Stimulated activated naive CD8-positive, alpha-beta T cell treated with anti-CD3 and anti-CD28 coated beads, Interleukin-15, amount 100 ng/mL, for 72 hours (primary cell): Measurements from ENCODE around the gene MPND.
"Not testable (repeated sequence)": the region's sequence is repeated elsewhere in the genome, so short reads cannot be mapped to it uniquely, and the experiment has no call there.

ENCODE experiments used
- ATAC-seq: fragments of 150-1000 bp; cut with Tn5 transposase; 2 replicates; pipeline ENCODE4 v1.10.0; 2021; ENCODE audit warnings: mild to moderate bottlenecking, moderate library complexity
- DNase-seq, 2 donors: peaks; one replicate each; pipeline ENCODE4 v3.0.0; 2021 to 2022
- H3K27ac Mint-ChIP-seq, 2 donors: one replicate each; pipeline ENCODE4 v1.8.0; 2022; ENCODE audit warnings: mild to moderate bottlenecking in 2 of 2, mixed read lengths in 2 of 2, moderate library complexity in 2 of 2
- H3K27me3 Mint-ChIP-seq: one replicate; pipeline ENCODE4 v1.8.0; 2022; ENCODE audit warnings: mixed read lengths
- H3K4me1 Mint-ChIP-seq: one replicate; pipeline ENCODE4 v1.8.0; 2022; ENCODE audit warnings: mild to moderate bottlenecking, mixed read lengths
- H3K4me3 Mint-ChIP-seq, 2 donors: one replicate each; pipeline ENCODE4 v1.8.0; 2022; ENCODE audit warnings: mild to moderate bottlenecking in 2 of 2, mixed read lengths in 2 of 2, moderate library complexity in 1 of 2
- H3K9me3 Mint-ChIP-seq, 2 donors: one replicate each; pipeline ENCODE4 v1.8.0; 2022; ENCODE audit warnings: mixed read lengths in 2 of 2

MPND gene

DNA sequence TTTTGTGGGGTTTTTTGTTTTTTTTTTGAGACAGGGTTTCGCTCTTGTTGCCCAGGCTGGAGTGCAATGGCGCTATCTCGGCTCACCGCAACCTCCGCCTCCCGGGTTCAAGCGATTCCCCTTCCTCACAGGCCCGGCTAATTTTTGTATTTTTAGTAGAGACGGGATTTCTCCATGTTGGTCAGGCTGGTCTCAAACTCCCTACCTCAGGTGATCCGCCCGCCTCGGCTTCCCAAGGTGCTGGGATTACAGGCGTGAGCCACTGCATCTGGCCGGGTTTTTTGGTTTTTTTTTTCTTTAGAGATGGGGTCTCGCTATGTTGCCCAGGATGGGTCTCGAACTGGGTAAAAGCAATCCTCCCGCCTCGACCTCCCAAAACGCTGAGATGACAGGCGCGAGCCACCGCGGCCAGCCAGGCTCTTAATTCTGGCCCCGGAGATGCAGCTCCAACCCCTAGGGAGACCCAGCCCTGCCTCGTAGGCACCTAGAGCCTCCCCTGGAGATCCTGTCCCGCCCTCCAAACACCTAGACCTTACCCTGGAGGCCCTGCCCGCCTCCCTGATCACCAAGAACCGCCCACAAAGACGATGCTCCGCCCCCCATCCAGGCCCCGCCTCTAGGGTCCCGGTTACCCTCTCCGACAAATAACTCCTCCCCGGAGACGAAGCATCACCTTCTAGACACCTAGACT, 14.2 kb upstream of the MPND start:
- Mint-ChIP-seq H3K4me3 (peak overlapping the region; percentile 79 to 87), H3K27ac (peak overlapping the region; percentile 78 to 82), H3K4me1 (peaks cover 47% of the 10 kb centered on the region)
- ATAC-seq, H3K27me3 Mint-ChIP-seq, H3K9me3 Mint-ChIP-seq: not testable (repeated sequence)
- peak; percentile 42 to 61 for DNase-seq

DNA sequence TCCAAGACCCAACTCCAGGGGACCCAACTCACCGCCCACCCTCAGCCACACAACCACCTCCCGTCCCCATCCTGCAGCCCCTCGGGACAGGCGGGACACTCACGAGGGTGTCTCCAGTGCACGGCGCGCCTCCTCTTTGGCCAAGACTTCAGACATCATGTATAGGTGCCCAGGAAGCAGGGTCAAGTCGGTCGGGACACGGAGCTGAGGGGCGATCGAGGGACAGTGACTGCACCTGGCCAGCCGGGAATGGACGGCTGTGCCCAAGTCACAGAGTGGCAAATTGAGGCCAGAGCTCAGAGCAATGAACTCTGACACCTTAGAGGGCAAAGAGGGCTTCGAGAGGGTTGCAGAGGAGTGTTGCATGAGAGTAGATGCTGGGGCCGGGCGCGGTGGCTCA, 13.5 kb upstream of the MPND start:
- H3K27ac Mint-ChIP-seq, result no peak overlapping the region
- H3K27me3 Mint-ChIP-seq, result peaks cover 7% of the 10 kb centered on the region
- ATAC-seq (no peak), DNase-seq (no peak)
- peak overlapping the region; percentile 79 to 87 for H3K4me3 Mint-ChIP-seq
- H3K9me3 Mint-ChIP-seq, result peaks cover 8 to 10% of the 10 kb centered on the region in 2 donors
- peaks cover 47% of the 10 kb centered on the region for H3K4me1 Mint-ChIP-seq

DNA sequence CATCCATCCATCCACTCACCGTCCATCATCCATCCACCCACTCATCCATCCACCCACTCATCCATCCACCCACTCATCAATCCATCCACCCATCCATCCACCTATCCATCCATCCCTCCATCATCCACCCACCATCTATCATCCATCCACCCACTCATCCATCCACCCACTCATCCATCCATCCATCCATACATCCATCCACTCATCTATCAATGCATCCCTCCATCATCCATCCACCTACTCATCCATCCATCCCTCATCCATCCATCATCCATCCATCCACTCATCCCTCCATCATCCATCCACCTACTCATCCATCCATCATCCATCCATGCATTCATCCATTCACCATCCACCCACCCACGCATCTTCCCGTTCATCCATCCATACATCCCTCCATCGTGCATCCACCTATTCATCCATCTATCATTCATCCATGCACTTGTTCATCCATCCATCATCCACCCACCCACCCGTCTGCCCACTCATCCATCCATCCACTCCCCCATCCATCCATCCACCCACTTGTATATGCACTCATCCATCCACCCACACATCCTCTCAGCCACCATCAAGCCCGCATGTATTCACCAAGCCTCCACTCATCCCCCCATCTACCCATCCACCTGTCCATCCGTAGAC, 8.3 kb upstream of the MPND start:
- no peak overlapping the region for H3K4me3 Mint-ChIP-seq

GRCh38 chr19:4337906-4338440, 5.4 kb upstream of the MPND start:
- Mint-ChIP-seq H3K27me3 (no peaks in the 10 kb centered on the region), H3K4me3 (peak overlapping the region; percentile 90 to 96), H3K4me1 (peaks cover 30% of the 10 kb centered on the region), H3K27ac (peak overlapping the region; percentile 80 to 98), H3K9me3 (peaks cover 15 to 19% of the 10 kb centered on the region in 2 donors)
- DNase-seq (no peak), ATAC-seq (no peak)

More for the DNA sequence above, 8.3 kb upstream of the MPND start:
- Mint-ChIP-seq H3K9me3 (peaks cover 15 to 19% of the 10 kb centered on the region in 2 donors), H3K27ac (no peak overlapping the region), H3K27me3 (no peaks in the 10 kb centered on the region), H3K4me1 (peaks cover 25% of the 10 kb centered on the region)
- ATAC-seq (no peak), DNase-seq (no peak)

DNA sequence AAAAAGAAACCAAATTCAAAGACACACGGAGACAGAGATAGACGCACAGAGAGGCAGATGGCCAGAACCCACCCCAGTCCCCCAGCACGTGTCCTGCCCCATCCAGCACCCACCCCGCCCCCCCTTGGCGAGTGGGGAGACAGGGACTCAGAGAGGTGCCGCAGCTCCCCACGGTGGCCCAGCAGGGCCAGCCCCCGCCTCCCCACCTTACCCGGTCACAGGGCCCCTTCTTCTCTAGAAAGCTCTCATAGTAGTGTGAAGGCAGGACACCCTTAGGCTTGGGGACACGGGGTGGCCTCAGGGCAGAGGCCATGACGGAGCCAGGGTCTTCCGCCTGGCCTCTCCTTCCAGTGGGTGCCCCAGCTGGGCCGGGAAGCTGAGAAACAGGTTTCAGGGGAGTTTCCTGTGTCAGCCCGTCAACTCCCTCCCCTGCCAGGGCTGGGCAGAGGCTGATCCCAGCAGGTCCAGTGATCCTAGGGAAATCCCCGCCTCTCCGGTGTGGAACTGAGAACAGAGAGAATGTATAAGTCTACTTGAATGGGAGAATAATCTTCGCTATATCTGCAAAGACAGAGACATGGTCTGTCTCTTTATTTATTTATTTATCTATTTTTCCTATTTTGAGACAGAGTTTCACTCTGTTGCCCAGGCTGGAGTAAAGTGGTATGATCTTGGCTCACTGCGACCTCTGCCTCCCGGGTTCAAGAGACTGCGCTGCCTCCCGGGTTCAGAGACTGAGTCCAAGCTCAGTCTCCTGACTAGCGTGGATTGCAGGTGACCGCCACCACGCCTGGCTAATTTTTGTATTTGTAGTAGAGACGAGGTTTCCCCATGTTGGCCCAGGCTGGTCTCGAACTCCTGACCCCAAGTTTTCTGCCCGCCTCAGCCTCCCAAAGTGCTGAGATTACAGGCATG, 4.7 kb upstream of the MPND start, which contains the start of gene STAP2:
Gene STAP2, minus strand, starts transcription at position 387 of the 915 bp plus-strand sequence. Its CDS starts 74 bp downstream, at position 313.
- DNase-seq, result peak in 1 of 2 donors; percentile 26
- Mint-ChIP-seq H3K9me3 (peaks cover 15 to 19% of the 10 kb centered on the region in 2 donors), H3K4me1 (peaks cover 31% of the 10 kb centered on the region), H3K27ac (peak within 1 kb of the TSS; percentile 92 to 98), H3K27me3 (no peaks in the 10 kb centered on the region), H3K4me3 (peak within 1 kb of the TSS; percentile 90 to 96)
- no peak for ATAC-seq

- H3K4me1 Mint-ChIP-seq, result peaks cover 45% of the 10 kb centered on the region
These were observed 1.1 kb upstream of the MPND start for GRCh38 chr19:4342314-4342614.

GRCh38 chr19:4342615-4343369, 570 bp upstream of the MPND start:
- no peaks in the 10 kb centered on the region for H3K9me3 Mint-ChIP-seq
- ATAC-seq (peak; percentile 94), DNase-seq (peak; percentile 93 to 97)
- H3K4me1 Mint-ChIP-seq, result peaks cover 42% of the 10 kb centered on the region
- H3K4me3 Mint-ChIP-seq, result peak overlapping the region; percentile 87 to 98
- peak overlapping the region; percentile 87 to 92 for H3K27ac Mint-ChIP-seq
- no peaks in the 10 kb centered on the region for H3K27me3 Mint-ChIP-seq

More at GRCh38 chr19:4342314-4342614, 1.1 kb upstream of the MPND start:
- Mint-ChIP-seq H3K4me3 (peak overlapping the region; percentile 87 to 98), H3K27ac (peak overlapping the region; percentile 67 to 73), H3K27me3 (no peaks in the 10 kb centered on the region), H3K9me3 (no peaks in the 10 kb centered on the region)
- ATAC-seq (no peak), DNase-seq (no peak)

DNA sequence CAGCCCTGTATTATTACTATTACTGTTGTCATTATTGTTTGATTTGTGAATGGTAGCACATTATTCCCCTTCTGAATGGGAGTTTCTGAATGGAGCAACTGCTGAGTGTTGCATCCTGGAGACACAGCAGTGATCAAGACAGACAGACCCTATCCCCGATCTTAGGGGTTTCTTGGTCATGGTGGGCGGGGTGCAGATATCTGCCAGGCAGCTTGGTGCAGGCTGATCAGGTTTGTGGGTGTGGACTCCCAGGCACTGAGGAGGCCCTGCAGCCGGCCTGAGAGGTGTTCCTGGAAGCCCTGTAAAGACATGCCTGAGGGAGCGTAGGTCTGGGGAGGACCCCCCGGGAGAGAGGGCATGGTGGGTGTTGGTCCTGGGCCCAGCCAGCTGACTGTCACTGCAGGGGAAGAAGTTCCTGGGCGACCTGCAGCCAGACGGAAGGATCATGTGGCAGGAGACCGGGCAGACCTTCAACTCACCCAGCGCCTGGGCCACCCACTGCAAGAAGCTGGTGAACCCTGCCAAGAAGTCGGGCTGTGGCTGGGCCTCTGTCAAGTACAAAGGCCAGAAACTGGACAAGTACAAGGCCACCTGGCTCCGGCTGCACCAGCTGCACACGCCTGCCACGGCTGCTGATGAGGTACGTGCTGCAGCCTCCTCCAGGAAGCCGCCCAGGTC, 2.1 kb downstream of the MPND start:
- ATAC-seq (no peak), DNase-seq (no peak)
- H3K4me3 Mint-ChIP-seq, result peak overlapping the region in 1 of 2 donors; percentile 1
- peaks cover 27% of the 10 kb centered on the region for H3K4me1 Mint-ChIP-seq
- H3K27ac Mint-ChIP-seq, result no peak overlapping the region
- H3K27me3 Mint-ChIP-seq, result no peaks in the 10 kb centered on the region
- H3K9me3 Mint-ChIP-seq, result no peaks in the 10 kb centered on the region

GRCh38 chr19:4346020-4346383, 2.6 kb downstream of the MPND start:
- DNase-seq, result no peak
- Mint-ChIP-seq H3K4me3 (no peak overlapping the region), H3K27ac (no peak overlapping the region), H3K9me3 (no peaks in the 10 kb centered on the region), H3K27me3 (no peaks in the 10 kb centered on the region), H3K4me1 (peaks cover 30% of the 10 kb centered on the region)
- no peak for ATAC-seq

GRCh38 chr19:4347521-4347920, 4.2 kb downstream of the MPND start:
- Mint-ChIP-seq H3K4me3 (no peak overlapping the region), H3K27me3 (no peaks in the 10 kb centered on the region), H3K27ac (no peak overlapping the region), H3K4me1 (peaks cover 21% of the 10 kb centered on the region), H3K9me3 (no peaks in the 10 kb centered on the region)
- no peak for ATAC-seq
- no peak for DNase-seq

DNA sequence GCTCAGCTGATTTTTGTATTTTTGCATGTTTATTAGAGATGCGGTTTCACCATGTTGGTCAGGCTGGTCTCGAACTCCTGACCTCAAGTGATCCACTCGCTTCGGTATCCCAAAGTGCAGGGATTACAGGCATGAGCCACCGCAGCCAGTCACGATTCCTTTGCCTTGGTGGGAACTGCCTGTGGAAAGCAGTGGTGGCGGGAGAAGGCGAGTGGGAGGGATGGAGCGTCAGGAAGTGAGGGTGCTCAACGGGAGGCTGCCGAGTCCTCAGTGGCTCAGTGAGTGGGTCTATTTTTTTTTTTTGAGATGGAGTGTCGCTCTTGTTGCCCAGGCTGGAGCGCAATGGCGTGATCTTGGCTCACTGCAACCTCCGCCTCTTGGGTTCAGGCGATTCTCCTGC, 5.9 kb downstream of the MPND start:
- not testable (repeated sequence) for H3K27me3 Mint-ChIP-seq, ATAC-seq, H3K4me3 Mint-ChIP-seq, H3K9me3 Mint-ChIP-seq, DNase-seq
- Mint-ChIP-seq H3K27ac (peak overlapping the region in 1 of 2 donors; percentile 19), H3K4me1 (peaks cover 15% of the 10 kb centered on the region)

DNA sequence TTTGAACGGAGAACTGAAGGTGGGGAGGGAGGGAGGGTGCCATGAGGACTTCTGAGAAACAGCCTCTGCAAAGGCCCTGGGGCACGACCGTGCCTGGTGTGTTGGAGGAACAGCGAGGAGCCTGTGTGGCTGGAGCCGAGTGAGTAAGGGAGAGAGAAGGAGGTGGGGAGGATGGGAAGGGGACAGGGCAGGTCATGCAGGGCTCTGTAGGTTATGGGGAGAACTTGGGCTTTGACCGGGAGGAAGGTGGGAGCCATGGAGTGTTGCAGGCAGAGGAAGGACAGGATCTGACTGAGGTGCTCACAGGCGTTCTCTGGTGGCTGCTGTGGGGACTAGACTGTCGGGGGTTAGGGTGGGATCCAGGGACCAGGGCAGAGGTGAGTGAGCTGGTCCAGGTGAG, 6.7 kb downstream of the MPND start:
- Mint-ChIP-seq H3K27ac (peak overlapping the region in 1 of 2 donors; percentile 90), H3K4me1 (peaks cover 14% of the 10 kb centered on the region), H3K9me3 (no peaks in the 10 kb centered on the region), H3K27me3 (no peaks in the 10 kb centered on the region), H3K4me3 (no peak overlapping the region)
- ATAC-seq, result no peak
- no peak for DNase-seq

DNA sequence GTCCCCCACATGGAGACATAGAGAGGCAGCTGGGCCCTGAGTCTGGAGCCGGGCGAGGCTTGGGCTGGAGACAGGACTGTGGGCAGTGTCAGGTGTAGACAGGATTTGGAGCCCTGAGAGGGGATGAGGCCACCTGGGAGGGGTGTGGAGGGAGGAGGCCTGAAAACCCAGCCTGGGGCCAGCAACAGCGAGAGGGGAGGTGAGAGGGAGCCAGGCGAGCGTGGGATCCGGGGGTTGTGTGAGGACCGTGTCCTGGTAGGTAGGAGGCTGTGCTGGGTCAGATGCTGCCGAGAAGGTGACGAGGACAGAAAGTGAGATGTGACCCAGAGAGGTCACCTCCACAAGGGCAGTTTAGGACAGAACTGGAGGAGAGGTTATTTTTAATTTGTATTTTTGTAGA, 7.4 kb downstream of the MPND start:
- H3K27ac Mint-ChIP-seq, result peak overlapping the region in 1 of 2 donors; percentile 21
- DNase-seq (no peak), ATAC-seq (peak; percentile 19)
- no peaks in the 10 kb centered on the region for H3K27me3 Mint-ChIP-seq
- peaks cover 8% of the 10 kb centered on the region for H3K4me1 Mint-ChIP-seq
- H3K9me3 Mint-ChIP-seq, result no peaks in the 10 kb centered on the region
- no peak overlapping the region for H3K4me3 Mint-ChIP-seq

GRCh38 chr19:4352701-4353121, 9.3 kb downstream of the MPND start:
- Mint-ChIP-seq H3K4me3 (no peak overlapping the region), H3K27ac (peak overlapping the region in 1 of 2 donors; percentile 94), H3K9me3 (no peaks in the 10 kb centered on the region), H3K4me1 (peaks cover 5% of the 10 kb centered on the region), H3K27me3 (no peaks in the 10 kb centered on the region)
- ATAC-seq, result peak; percentile 63
- DNase-seq, result peak; percentile 55 to 63
